ENCODE data around the gene CCSER2.

The CCSER2 gene

DNA sequence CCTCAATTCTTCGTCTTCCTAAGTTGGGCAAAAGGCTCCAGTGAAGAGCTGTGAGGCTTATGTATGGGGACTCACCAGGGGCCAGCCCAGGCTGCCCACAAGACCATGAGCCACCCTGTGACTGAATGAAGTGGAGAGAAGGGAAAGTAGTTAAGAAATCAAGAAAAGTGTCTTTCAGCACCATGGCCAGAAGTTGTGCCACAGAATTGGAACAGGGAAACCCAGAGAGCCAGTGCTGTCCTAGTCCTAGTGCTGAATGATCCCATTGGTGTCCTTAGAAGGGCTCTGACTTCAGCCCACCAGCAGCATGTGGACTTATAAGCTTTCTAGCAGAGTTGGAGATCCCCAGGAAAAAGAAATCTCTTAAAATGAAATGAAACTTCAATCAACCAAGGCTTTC lies 37.0 kb upstream of the CCSER2 start:
- no peak for TF ChIP-seq POLR2A (IDR thresholded peaks at IDR 0.05; ENCODE audit: extremely low read depth, insufficient read length)
- TF ChIP-seq, protein P1, sequence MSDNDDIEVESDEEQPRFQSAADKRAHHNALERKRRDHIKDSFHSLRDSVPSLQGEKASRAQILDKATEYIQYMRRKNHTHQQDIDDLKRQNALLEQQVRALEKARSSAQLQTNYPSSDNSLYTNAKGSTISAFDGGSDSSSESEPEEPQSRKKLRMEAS (IDR thresholded peaks at IDR 0.05; ENCODE audit: low read depth, low read length), result peak; percentile 71
- DNase-seq (ENCODE audit: low read depth), result peak; percentile 62

DNA sequence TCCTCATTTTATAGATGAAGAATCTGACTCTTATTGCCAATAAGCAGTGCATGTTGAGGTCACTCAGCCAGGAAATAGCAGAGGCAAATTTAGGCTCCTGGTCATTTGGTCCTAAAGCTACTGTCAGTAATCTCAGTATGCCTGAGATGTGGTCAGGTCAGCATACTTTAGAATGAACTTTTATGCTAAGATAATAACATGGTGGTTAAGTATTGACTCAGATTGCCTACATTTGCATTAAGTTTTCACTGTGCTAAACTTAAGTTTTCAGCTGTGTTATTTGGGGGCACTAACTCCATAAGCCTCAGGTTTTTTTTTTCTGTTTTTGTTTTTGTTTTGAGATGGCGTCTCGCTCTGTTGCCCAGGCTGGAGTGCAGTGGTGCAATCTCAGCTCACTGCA lies 35.9 kb upstream of the CCSER2 start:
- TF ChIP-seq, protein P2, sequence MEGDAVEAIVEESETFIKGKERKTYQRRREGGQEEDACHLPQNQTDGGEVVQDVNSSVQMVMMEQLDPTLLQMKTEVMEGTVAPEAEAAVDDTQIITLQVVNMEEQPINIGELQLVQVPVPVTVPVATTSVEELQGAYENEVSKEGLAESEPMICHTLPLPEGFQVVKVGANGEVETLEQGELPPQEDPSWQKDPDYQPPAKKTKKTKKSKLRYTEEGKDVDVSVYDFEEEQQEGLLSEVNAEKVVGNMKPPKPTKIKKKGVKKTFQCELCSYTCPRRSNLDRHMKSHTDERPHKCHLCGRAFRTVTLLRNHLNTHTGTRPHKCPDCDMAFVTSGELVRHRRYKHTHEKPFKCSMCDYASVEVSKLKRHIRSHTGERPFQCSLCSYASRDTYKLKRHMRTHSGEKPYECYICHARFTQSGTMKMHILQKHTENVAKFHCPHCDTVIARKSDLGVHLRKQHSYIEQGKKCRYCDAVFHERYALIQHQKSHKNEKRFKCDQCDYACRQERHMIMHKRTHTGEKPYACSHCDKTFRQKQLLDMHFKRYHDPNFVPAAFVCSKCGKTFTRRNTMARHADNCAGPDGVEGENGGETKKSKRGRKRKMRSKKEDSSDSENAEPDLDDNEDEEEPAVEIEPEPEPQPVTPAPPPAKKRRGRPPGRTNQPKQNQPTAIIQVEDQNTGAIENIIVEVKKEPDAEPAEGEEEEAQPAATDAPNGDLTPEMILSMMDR (IDR thresholded peaks at IDR 0.05; ENCODE audit: low read depth, low read length), result no peak
- TF ChIP-seq, protein P1 (IDR thresholded peaks at IDR 0.05; ENCODE audit: low read depth, low read length), result no peak
- TF ChIP-seq POLR2A (IDR thresholded peaks at IDR 0.05; ENCODE audit: extremely low read depth, insufficient read length) (no peak), MYC (IDR thresholded peaks at IDR 0.05; ENCODE audit: low read depth, low read length) (no peak)
- H3K4me3 ChIP-seq (ENCODE audit: low read depth, low read length), result no peak overlapping the region
- DNase-seq (ENCODE audit: low read depth), result no peak

More for the DNA sequence above, 37.0 kb upstream of the CCSER2 start:
- no peak overlapping the region for H3K4me3 ChIP-seq (ENCODE audit: low read depth, low read length)

DNA sequence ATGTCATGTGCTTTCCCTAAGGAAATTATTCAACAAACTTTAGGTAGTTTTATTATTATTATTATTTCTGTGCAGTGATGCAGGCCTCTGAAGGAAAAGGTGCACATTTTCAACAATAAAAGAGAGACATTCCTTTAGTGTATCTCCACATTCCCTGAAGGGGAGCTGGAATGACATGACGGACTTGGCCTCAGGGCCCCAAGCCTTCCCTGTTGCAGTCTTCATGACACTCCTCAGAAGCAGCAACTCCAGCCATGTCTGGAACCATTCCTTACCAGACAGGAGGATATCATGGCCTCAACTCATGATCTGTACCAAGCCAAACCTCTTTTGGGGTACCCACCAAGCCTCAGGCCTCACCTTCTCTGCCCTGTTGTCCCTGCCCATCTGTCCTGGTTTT lies 35.2 kb upstream of the CCSER2 start:
- TF ChIP-seq MYC (IDR thresholded peaks at IDR 0.05; ENCODE audit: low read depth, low read length) (no peak), POLR2A (IDR thresholded peaks at IDR 0.05; ENCODE audit: extremely low read depth, insufficient read length) (no peak)
- TF ChIP-seq, protein P1 (IDR thresholded peaks at IDR 0.05; ENCODE audit: low read depth, low read length), result no peak
- TF ChIP-seq, protein P2 (IDR thresholded peaks at IDR 0.05; ENCODE audit: low read depth, low read length), result no peak

DNA sequence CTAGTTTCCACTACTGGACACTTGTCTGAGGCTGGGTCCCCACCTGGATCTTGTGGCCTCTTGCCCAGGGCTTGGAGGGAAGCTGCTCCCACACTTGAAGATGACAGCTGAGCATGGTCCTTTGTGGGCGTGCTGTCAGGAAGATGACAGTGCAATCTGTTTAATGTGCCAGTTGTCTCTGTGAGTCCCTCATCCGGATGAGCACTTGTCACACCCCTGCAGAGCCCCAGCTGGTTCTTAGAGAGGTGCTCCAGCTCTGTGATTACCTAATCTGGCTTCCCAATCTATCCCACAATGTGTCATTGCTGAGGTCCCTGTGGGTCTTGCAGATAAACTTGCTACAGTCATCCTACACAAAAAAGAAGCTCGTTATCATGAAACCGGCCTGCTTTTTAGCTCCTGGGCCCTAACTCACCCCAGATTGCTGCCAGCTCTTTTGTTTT lies 34.8 kb upstream of the CCSER2 start:
- peak; percentile 52 for DNase-seq (ENCODE audit: low read depth)
- TF ChIP-seq POLR2A (IDR thresholded peaks at IDR 0.05; ENCODE audit: extremely low read depth, insufficient read length) (no peak), MYC (IDR thresholded peaks at IDR 0.05; ENCODE audit: low read depth, low read length) (no peak)
- TF ChIP-seq, protein P1 (IDR thresholded peaks at IDR 0.05; ENCODE audit: low read depth, low read length), result no peak
- TF ChIP-seq, protein P2 (IDR thresholded peaks at IDR 0.05; ENCODE audit: low read depth, low read length), result no peak
- no peak overlapping the region for H3K4me3 ChIP-seq (ENCODE audit: low read depth, low read length)

More for the DNA sequence above, 35.2 kb upstream of the CCSER2 start:
- H3K4me3 ChIP-seq (ENCODE audit: low read depth, low read length), result no peak overlapping the region
- DNase-seq (ENCODE audit: low read depth), result no peak

DNA sequence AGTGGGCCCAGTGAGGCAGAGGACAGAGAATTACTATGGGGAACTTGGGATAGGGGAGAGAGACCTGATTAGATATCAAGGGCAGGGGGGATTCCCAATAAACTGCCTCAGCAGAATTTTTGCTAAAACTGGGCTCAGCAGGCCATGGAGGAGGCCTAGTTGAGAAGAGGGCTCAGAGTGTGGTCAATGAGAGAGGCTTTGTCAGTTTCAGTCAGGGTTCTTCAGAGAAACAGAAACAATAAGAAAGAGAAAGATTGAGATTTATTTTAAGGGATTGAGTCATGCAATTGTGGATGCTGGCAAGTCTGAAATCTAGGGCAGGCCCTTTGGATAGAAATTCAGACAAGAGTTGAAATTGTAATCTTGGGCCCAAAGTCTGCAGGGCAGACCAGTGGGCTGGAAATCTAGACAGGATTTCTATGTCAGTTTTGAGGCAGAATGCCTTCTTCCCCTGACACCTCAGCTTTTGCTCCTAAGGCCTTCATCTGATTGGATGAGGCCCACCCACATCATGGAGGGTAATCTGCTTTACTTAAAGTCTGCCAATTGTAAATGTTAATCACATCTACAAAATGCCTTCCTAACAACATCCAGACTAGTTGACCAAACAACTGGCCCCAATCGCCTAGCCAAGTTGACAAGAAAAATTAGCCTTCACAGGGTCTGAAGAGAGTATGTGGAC lies 33.5 kb upstream of the CCSER2 start:
- DNase-seq (ENCODE audit: low read depth), result no peak
- no peak overlapping the region for H3K4me3 ChIP-seq (ENCODE audit: low read depth, low read length)
- TF ChIP-seq POLR2A (IDR thresholded peaks at IDR 0.05; ENCODE audit: extremely low read depth, insufficient read length), result no peak
- TF ChIP-seq, protein P1 (IDR thresholded peaks at IDR 0.05; ENCODE audit: low read depth, low read length), result no peak

DNA sequence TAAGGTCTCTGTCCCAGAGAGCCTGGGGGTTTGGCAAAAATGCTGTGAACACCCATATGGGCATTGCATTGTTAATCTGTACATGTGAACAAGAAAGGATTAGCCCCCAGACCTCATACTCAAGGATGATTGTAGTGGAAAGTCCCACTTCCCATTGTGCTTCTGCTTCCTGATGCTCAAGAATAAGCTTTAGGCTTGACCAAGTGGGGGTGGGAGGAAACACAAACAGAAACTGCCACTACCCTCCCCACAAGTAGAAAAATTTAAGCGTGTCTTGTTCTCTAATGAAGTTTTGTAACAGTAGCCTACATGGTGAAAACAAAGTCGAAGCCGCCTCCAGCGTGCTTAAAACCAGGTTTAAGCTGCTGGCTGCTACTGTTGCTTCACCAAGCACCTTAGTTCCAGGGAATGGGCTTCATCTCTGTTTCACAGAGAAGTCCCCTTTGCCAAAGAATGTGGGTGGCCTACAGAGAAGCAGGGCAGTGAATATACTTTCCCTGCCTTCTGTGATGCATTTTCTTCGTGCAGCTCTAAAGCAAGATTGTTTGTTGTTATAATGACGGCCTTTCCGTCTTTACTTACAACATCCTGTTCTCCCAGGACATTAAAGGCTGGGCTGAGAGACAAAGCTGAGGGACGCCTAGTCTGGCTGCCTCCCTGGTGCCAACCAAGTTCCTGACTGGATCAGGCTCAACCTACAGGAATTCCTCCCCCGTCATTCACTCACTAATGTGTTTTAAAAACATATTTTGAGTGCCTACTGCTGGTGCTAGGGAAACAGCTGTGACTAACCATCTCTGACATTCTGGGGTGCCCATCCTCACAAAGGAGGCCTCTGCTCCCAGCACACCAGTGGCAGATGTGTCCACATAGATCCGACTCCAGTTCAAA lies 32.1 kb upstream of the CCSER2 start:
- H3K4me3 ChIP-seq (ENCODE audit: low read depth, low read length), result no peak overlapping the region
- no peak for DNase-seq (ENCODE audit: low read depth)

More for the DNA sequence above, 32.1 kb upstream of the CCSER2 start:
- TF ChIP-seq MYC (IDR thresholded peaks at IDR 0.05; ENCODE audit: low read depth, low read length) (no peak), POLR2A (IDR thresholded peaks at IDR 0.05; ENCODE audit: extremely low read depth, insufficient read length) (no peak)
- TF ChIP-seq, protein P1 (IDR thresholded peaks at IDR 0.05; ENCODE audit: low read depth, low read length), result no peak
- TF ChIP-seq, protein P2 (IDR thresholded peaks at IDR 0.05; ENCODE audit: low read depth, low read length), result no peak

Measured in NB4 (cell line).